ENCODE data around the gene ATP7B. TPM values are rescaled to one million over a fixed set of nuclear protein-coding genes. Genes with fewer than 3 reads are reported as not detected.

Gene ATP7B
- total RNA-seq, 1 experiment from 2014 or later: 1.8 TPM

- DNase-seq (ENCODE audit: low spot score): no peak
Observed at GRCh38 chr13:51950722-51951121, 60.5 kb downstream of the ATP7B start.

- no peak for DNase-seq (ENCODE audit: low spot score)
Observed at GRCh38 chr13:51946163-51946669, 65.0 kb downstream of the ATP7B start.

GRCh38 chr13:51945149-51945548 is 66.1 kb downstream of the ATP7B start:
- no peak for DNase-seq (ENCODE audit: low spot score)

- no peak for DNase-seq (ENCODE audit: low spot score)
Observed at GRCh38 chr13:51944428-51944827, 66.8 kb downstream of the ATP7B start.

GRCh38 chr13:51943721-51944120 is 67.5 kb downstream of the ATP7B start:
- no peak for DNase-seq (ENCODE audit: low spot score)

GRCh38 chr13:51942189-51942588 is 69.1 kb downstream of the ATP7B start:
- DNase-seq (ENCODE audit: low spot score): no peak

- no peak for DNase-seq (ENCODE audit: low spot score)
Observed at GRCh38 chr13:51938454-51938853, 72.8 kb downstream of the ATP7B start.

- no peak for DNase-seq (ENCODE audit: low spot score)
Observed at GRCh38 chr13:51937320-51938290, 73.6 kb downstream of the ATP7B start.

- DNase-seq (ENCODE audit: low spot score): peak; percentile 44
Observed at GRCh38 chr13:51935326-51936171, 75.7 kb downstream of the ATP7B start.

- no peak for DNase-seq (ENCODE audit: low spot score)
Observed at GRCh38 chr13:51934461-51935087, 76.7 kb downstream of the ATP7B start.

GRCh38 chr13:51933466-51934058 is 77.7 kb downstream of the ATP7B start:
- DNase-seq (ENCODE audit: low spot score): no peak

- DNase-seq (ENCODE audit: low spot score): no peak
Observed at GRCh38 chr13:51932231-51932630, 79.0 kb downstream of the ATP7B start.

GRCh38 chr13:51931606-51932005 is 79.6 kb downstream of the ATP7B start:
- DNase-seq (ENCODE audit: low spot score): no peak

- no peak for DNase-seq (ENCODE audit: low spot score)
Observed at GRCh38 chr13:51929699-51930098, 81.6 kb downstream of the ATP7B start.

GRCh38 chr13:51928231-51928630 is 83.0 kb downstream of the ATP7B start:
- peak; percentile 14 for DNase-seq (ENCODE audit: low spot score)

GRCh38 chr13:51927129-51927528 is 84.1 kb downstream of the ATP7B start:
- no peak for DNase-seq (ENCODE audit: low spot score)

GRCh38 chr13:51926528-51926885 is 84.7 kb downstream of the ATP7B start:
- no peak for DNase-seq (ENCODE audit: low spot score)

GRCh38 chr13:51925865-51926527 is 85.3 kb downstream of the ATP7B start:
- no peak for DNase-seq (ENCODE audit: low spot score)

- DNase-seq (ENCODE audit: low spot score): no peak
Observed at GRCh38 chr13:51924756-51925544, 86.3 kb downstream of the ATP7B start.

GRCh38 chr13:51923983-51924539 is 87.2 kb downstream of the ATP7B start:
- DNase-seq (ENCODE audit: low spot score): peak; percentile 14

Measured in H4 (cell line).